HEK293 (cell line): Measurements from ENCODE around the gene LPP.
A peak's percentile ranks its signal among the peaks of the same experiment; 100 is the strongest.

Source experiments
- CTCF ChIA-PET: fragments of 350-600 bp; formaldehyde crosslinking; extraction: SDS; loops from one replicate; lab custom pipeline; 2021; ENCODE audit warnings: antibody characterized with exemption; lab: Yijun Ruan, JAX
- POLR2A ChIA-PET: fragments of 300-600 bp; formaldehyde crosslinking; extraction: SDS; loops from one replicate; lab custom pipeline; 2020; ENCODE audit warnings: antibody characterized with exemption, inconsistent platforms; lab: Yijun Ruan, JAX
- H3K27ac ChIP-seq: fragments of 200-500 bp; sonication (Bioruptor generic); 2 replicates; pipeline ENCODE4 v1.5.1; 2014; ENCODE audit warnings: low read depth, low read length, control low read depth, inconsistent platforms; ENCODE audit errors: extremely low read depth
- H3K36me3 ChIP-seq, 2 experiments: fragments of 200-500 bp in 1 of 2; sonication (Bioruptor generic) in 1 of 2; 1 replicate in 1 of 2; 2 replicates in 1 of 2; pipeline ENCODE4 v1.5.1; 2014 to 2017; ENCODE audit warnings: inconsistent platforms in 2 of 2, low read length in 2 of 2; ENCODE audit not compliant: control insufficient read depth in 2 of 2, insufficient read depth in 1 of 2
- H3K4me1 ChIP-seq: fragments of 200-500 bp; sonication (Bioruptor generic); 2 replicates; pipeline ENCODE4 v1.5.1; 2014; ENCODE audit warnings: mild to moderate bottlenecking, low read length, inconsistent platforms; ENCODE audit not compliant: control insufficient read depth, insufficient read depth
- H3K4me3 ChIP-seq: 2 replicates; pipeline ENCODE4 v1.5.1; 2011; ENCODE audit warnings: low read depth, mild to moderate bottlenecking, control low read depth, low read length, moderate library complexity
- H3K9me3 ChIP-seq: fragments of 200-500 bp; sonication (Bioruptor generic); 2 replicates; pipeline ENCODE4 v1.5.1; 2014; ENCODE audit warnings: low read depth, low read length, inconsistent platforms; ENCODE audit not compliant: control insufficient read depth, insufficient read depth
- KLF16 ChIP-seq: fragments of 450-650 bp; formaldehyde crosslinking; IDR thresholded peaks from 2 replicates; pipeline ENCODE4 v1.5.1; 2017; ENCODE audit warnings: missing biosample characterization, missing genetic modification characterization
- KLF8 ChIP-seq: fragments of 450-650 bp; formaldehyde crosslinking; IDR thresholded peaks from 2 replicates; pipeline ENCODE4 v1.5.1; 2016; ENCODE audit warnings: missing biosample characterization, missing genetic modification characterization
- PBX3 ChIP-seq: sonication (generic); formaldehyde crosslinking; IDR thresholded peaks from 2 replicates; pipeline ENCODE4 v1.8.1; 2022; ENCODE audit warnings: mild to moderate bottlenecking, moderate library complexity, missing genetic modification reagents
- PRDM10 ChIP-seq: fragments of 450-650 bp; formaldehyde crosslinking; IDR thresholded peaks from 2 replicates; pipeline ENCODE4 v1.5.1; 2016; ENCODE audit warnings: missing biosample characterization, missing genetic modification characterization
- REST ChIP-seq: fragments of 450-650 bp; formaldehyde crosslinking; IDR thresholded peaks from 2 replicates; pipeline ENCODE4 v1.5.1; 2016; ENCODE audit warnings: missing biosample characterization, missing genetic modification characterization
- SALL2 ChIP-seq: fragments of 450-650 bp; formaldehyde crosslinking; IDR thresholded peaks from 2 replicates; pipeline ENCODE4 v1.5.0; 2017; ENCODE audit warnings: missing biosample characterization, mild to moderate bottlenecking, missing genetic modification characterization, borderline replicate concordance
- TCF7L2 ChIP-seq: IDR thresholded peaks from 2 replicates; pipeline ENCODE4 v1.6.1; 2011; ENCODE audit warnings: low read depth, mild to moderate bottlenecking, inconsistent platforms, low read length, moderate library complexity, borderline replicate concordance
- TRIM28 ChIP-seq: IDR thresholded peaks from 2 replicates; pipeline ENCODE4 v1.6.1; 2011; ENCODE audit warnings: low read length, control low read depth, borderline replicate concordance
- WT1 ChIP-seq: fragments of 450-650 bp; formaldehyde crosslinking; IDR thresholded peaks from 2 replicates; pipeline ENCODE4 v1.5.1; 2016; ENCODE audit warnings: missing biosample characterization, missing genetic modification characterization
- ZFHX2 ChIP-seq: fragments of 450-650 bp; formaldehyde crosslinking; conservative IDR thresholded peaks from 2 replicates; pipeline ENCODE4 v1.5.1; 2016; ENCODE audit warnings: missing biosample characterization, missing genetic modification characterization
- ZFP37 ChIP-seq: fragments of 450-650 bp; formaldehyde crosslinking; IDR thresholded peaks from 2 replicates; pipeline ENCODE4 v1.5.1; 2016; ENCODE audit warnings: missing biosample characterization, missing genetic modification characterization
- ZIC2 ChIP-seq: fragments of 450-650 bp; formaldehyde crosslinking; IDR thresholded peaks from 2 replicates; pipeline ENCODE4 v1.5.1; 2016; ENCODE audit warnings: missing biosample characterization, missing genetic modification characterization
- ZNF112 ChIP-seq: fragments of 450-650 bp; formaldehyde crosslinking; IDR thresholded peaks from 2 replicates; pipeline ENCODE4 v1.5.0; 2017; ENCODE audit warnings: missing biosample characterization, missing genetic modification characterization
- ZNF138 ChIP-seq: fragments of 450-650 bp; formaldehyde crosslinking; IDR thresholded peaks from 2 replicates; pipeline ENCODE4 v1.5.1; 2016; ENCODE audit warnings: missing biosample characterization, missing genetic modification characterization, borderline replicate concordance
- ZNF16 ChIP-seq: fragments of 450-650 bp; formaldehyde crosslinking; IDR thresholded peaks from 2 replicates; pipeline ENCODE4 v1.5.1; 2016; ENCODE audit warnings: low read depth, missing biosample characterization, missing genetic modification characterization
- ZNF266 ChIP-seq: fragments of 450-650 bp; formaldehyde crosslinking; IDR thresholded peaks from 2 replicates; pipeline ENCODE4 v1.5.1; 2016; ENCODE audit warnings: missing biosample characterization, missing genetic modification characterization, low read depth
- ZNF521 ChIP-seq: fragments of 450-650 bp; formaldehyde crosslinking; IDR thresholded peaks from 2 replicates; pipeline ENCODE4 v1.5.1; 2017; ENCODE audit warnings: missing biosample characterization, mild to moderate bottlenecking, missing genetic modification characterization
- ZNF571 ChIP-seq: fragments of 450-650 bp; formaldehyde crosslinking; IDR thresholded peaks from 2 replicates; pipeline ENCODE4 v1.5.0; 2017; ENCODE audit warnings: missing biosample characterization, missing genetic modification characterization
- ZNF76 ChIP-seq: fragments of 450-650 bp; formaldehyde crosslinking; IDR thresholded peaks from 2 replicates; pipeline ENCODE4; 2016; ENCODE audit warnings: low read depth, missing biosample characterization, missing genetic modification characterization, borderline replicate concordance
- ZNF777 ChIP-seq: fragments of 450-650 bp; formaldehyde crosslinking; IDR thresholded peaks from 2 replicates; pipeline ENCODE4 v1.5.1; 2017; ENCODE audit warnings: missing biosample characterization, missing genetic modification characterization, borderline replicate concordance
- ZNF830 ChIP-seq: fragments of 450-650 bp; IDR thresholded peaks from 2 replicates; pipeline ENCODE4 v1.5.0; 2018; ENCODE audit warnings: missing biosample characterization, missing genetic modification characterization, low read depth, mild to moderate bottlenecking, moderate library complexity
- ZSCAN18 ChIP-seq: fragments of 450-650 bp; formaldehyde crosslinking; IDR thresholded peaks from 2 replicates; pipeline ENCODE4 v1.5.1; 2016; ENCODE audit warnings: missing biosample characterization, missing genetic modification characterization
- ZXDB ChIP-seq: fragments of 450-650 bp; formaldehyde crosslinking; IDR thresholded peaks from 2 replicates; pipeline ENCODE4 v1.5.1; 2016; ENCODE audit warnings: missing biosample characterization, missing genetic modification characterization

The LPP gene

DNA sequence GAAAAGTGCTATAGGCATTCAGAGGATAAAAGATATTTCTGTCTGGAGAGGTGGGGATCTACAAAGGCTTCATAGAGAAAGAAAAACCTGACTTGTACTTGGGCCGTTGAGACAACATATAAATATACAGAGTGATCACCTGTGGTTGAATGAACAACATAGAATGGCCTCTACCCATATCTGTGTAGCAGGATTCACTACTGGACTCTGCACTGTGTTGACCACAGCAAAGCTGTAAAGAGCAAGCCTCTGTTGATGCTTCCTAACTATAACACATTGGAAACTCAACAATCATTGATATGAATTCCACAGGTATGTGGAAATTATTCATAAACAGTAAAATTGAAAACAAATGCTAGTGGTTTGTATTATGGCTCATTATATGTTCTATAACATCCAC, 19.1 kb upstream of the LPP start:
- no peak for TF ChIP-seq ZNF112 (tag by site-specific recombination)
- TF ChIP-seq KLF8 (tag by site-specific recombination) = no peak
- TF ChIP-seq ZIC2 (tag by site-specific recombination) = no peak
- TF ChIP-seq ZNF266 (tag by site-specific recombination) = no peak
- no peak for TF ChIP-seq WT1 (tag by site-specific recombination)
- TF ChIP-seq ZNF16 = no peak
- TF ChIP-seq ZNF521 (tag by site-specific recombination) = no peak
- Histone ChIP-seq H3K9me3 (no peaks in the 10 kb centered on the region), H3K4me1 (no peaks in the 10 kb centered on the region), H3K36me3 (no peaks in the 10 kb centered on the region), H3K4me3 (no peak overlapping the region), H3K27ac (no peak overlapping the region)
- POLR2A ChIA-PET = no interaction called here
- CTCF ChIA-PET = no interaction called here

GRCh38 chr3:188135271-188135670, 18.7 kb upstream of the LPP start:
- CTCF ChIA-PET = no interaction called here
- H3K9me3 ChIP-seq = no peaks in the 10 kb centered on the region
- no peak overlapping the region for H3K27ac ChIP-seq
- no peaks in the 10 kb centered on the region for H3K36me3 ChIP-seq
- H3K4me3 ChIP-seq = no peak overlapping the region
- POLR2A ChIA-PET = no interaction called here
- TF ChIP-seq REST (tag by site-specific recombination) = no peak
- no peak for TF ChIP-seq ZNF571 (tag by site-specific recombination)
- no peak for TF ChIP-seq ZNF138 (tag by site-specific recombination)
- no peak for TF ChIP-seq ZNF830
- TF ChIP-seq ZSCAN18 (tag by site-specific recombination) = no peak
- TF ChIP-seq SALL2 (tag by site-specific recombination) = no peak
- TF ChIP-seq ZNF76 (tag by site-specific recombination) = no peak
- no peak for TF ChIP-seq ZNF16
- no peak for TF ChIP-seq ZXDB (tag by site-specific recombination)
- no peaks in the 10 kb centered on the region for H3K4me1 ChIP-seq

DNA sequence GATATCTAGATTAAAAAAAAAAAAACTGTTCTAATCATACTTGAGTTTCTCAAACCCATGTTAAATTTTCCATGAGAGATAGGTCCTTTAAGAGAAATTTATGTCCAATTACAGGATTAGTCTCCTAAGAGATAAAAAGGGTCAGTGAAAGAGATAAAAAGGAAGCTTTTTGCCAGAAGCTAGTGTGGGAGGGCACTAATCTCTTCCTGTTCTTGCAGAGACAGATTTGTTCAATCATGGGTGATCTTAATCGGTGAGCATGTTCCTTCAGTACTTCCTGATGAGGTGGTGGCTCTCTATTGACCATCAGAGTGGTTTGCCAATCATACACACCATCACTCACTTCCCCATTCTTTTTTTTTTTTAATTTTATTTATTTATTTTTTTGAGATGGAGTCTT, 16.9 kb upstream of the LPP start:
- Histone ChIP-seq H3K4me3 (no peak overlapping the region), H3K27ac (no peak overlapping the region), H3K9me3 (no peaks in the 10 kb centered on the region), H3K36me3 (no peaks in the 10 kb centered on the region), H3K4me1 (no peaks in the 10 kb centered on the region)
- CTCF ChIA-PET = no interaction called here
- POLR2A ChIA-PET = no interaction called here
- TF ChIP-seq ZXDB (tag by site-specific recombination) = no peak
- no peak for TF ChIP-seq PBX3
- TF ChIP-seq ZNF830 = no peak
- no peak for TF ChIP-seq TRIM28
- TF ChIP-seq ZFHX2 (tag by site-specific recombination) = no peak
- TF ChIP-seq KLF16 = no peak
- TF ChIP-seq ZNF777 (tag by site-specific recombination) = no peak
- TF ChIP-seq ZFP37 (tag by site-specific recombination) = no peak
- TF ChIP-seq PRDM10 (tag by site-specific recombination) = peak; percentile 14; the same call in 1 of the 2 replicates
- peak; percentile 46; the same call in 1 of the 2 replicates for TF ChIP-seq TCF7L2
